H1 (cell line): ENCODE results near the gene WDR11. TPM values are rescaled to one million over a fixed set of nuclear protein-coding genes. Genes with fewer than 3 reads are reported as not detected.

Experiments
- CTCF ChIA-PET: fragments of 300-600 bp; sonication (Branson Sonifier 250); formaldehyde crosslinking; loops from one replicate; lab custom pipeline; 2021; ENCODE audit not compliant: partially characterized antibody; lab: Charles Lee
- POLR2A ChIA-PET: fragments of 300-600 bp; sonication (Branson Sonifier 250); formaldehyde crosslinking; loops from one replicate; lab custom pipeline; 2021; ENCODE audit warnings: inconsistent platforms; ENCODE audit not compliant: partially characterized antibody; lab: Charles Lee
- DNase-seq, 2 experiments: peaks; one replicate each; pipeline versions ENCODE4 v3.0.0 to v3.0.0-alpha.2; 2010 to 2022; ENCODE audit warnings: low spot score in 2 of 2, low read depth in 1 of 2, mixed read lengths in 1 of 2
- FAIRE-seq: peaks from 2 replicates; lab custom pipeline; 2011; peaks lifted over from hg19 to GRCh38; lab: Jason Lieb, UNC
- H2AFZ ChIP-seq: 2 replicates; pipeline ENCODE4 v1.8.1; 2012; ENCODE audit warnings: low read length, inconsistent platforms
- H2AK5ac ChIP-seq: 2 replicates; pipeline ENCODE4 v1.6.1; 2013; ENCODE audit warnings: low read depth, low read length
- H2BK120ac ChIP-seq: replicated peaks from 2 replicates; pipeline ENCODE3; 2013; ENCODE audit warnings: low read depth, low read length, inconsistent platforms
- H2BK12ac ChIP-seq: 2 replicates; pipeline ENCODE4 v1.6.1; 2013; ENCODE audit warnings: low read depth, low read length
- H2BK15ac ChIP-seq: 2 replicates; pipeline ENCODE4 v1.6.1; 2013; ENCODE audit warnings: low read length
- H2BK20ac ChIP-seq: 2 replicates; pipeline ENCODE4 v1.6.1; 2013; ENCODE audit warnings: low read length
- H2BK5ac ChIP-seq: 2 replicates; pipeline ENCODE4 v1.6.1; 2013; ENCODE audit warnings: low read depth, low read length
- H3K14ac ChIP-seq: 2 replicates; pipeline ENCODE4 v1.6.1; 2013; ENCODE audit warnings: inconsistent platforms; ENCODE audit not compliant: insufficient read length
- H3K18ac ChIP-seq: 2 replicates; pipeline ENCODE4 v1.6.1; 2013; ENCODE audit warnings: low read length; ENCODE audit errors: extremely low read depth
- H3K23ac ChIP-seq: 2 replicates; pipeline ENCODE4 v1.6.1; 2013; ENCODE audit warnings: inconsistent platforms; ENCODE audit not compliant: insufficient read length
- H3K23me2 ChIP-seq: 2 replicates; pipeline ENCODE4 v1.6.1; 2013; ENCODE audit warnings: low read depth, low read length
- H3K27ac ChIP-seq: 2 replicates; pipeline ENCODE4 v1.6.1; 2011; ENCODE audit warnings: low read depth, low read length, inconsistent platforms
- H3K27me3 ChIP-seq, 4 experiments: replicated peaks in 1 of 4; 1 replicate in 1 of 4; 2 replicates in 3 of 4; pipeline versions ENCODE4 v1.6.1 to v1.8.1; 2011 to 2013; ENCODE audit warnings: low read length in 3 of 4, mild to moderate bottlenecking in 3 of 4, inconsistent platforms in 2 of 4, mixed read lengths in 2 of 4, moderate library complexity in 1 of 4; ENCODE audit not compliant: control insufficient read depth in 3 of 4, insufficient read depth in 3 of 4; ENCODE audit errors: extremely low read depth in 1 of 4
- H3K36me3 ChIP-seq, 4 experiments: 2 replicates each; pipeline versions ENCODE4 v1.6.1 to v1.8.1; 2011 to 2013; ENCODE audit warnings: mild to moderate bottlenecking in 4 of 4, low read length in 3 of 4, moderate library complexity in 2 of 4, control low read depth in 1 of 4, inconsistent platforms in 1 of 4; ENCODE audit not compliant: insufficient read depth in 4 of 4, control insufficient read depth in 2 of 4
- H3K4ac ChIP-seq: replicated peaks from 2 replicates; pipeline ENCODE3; 2013; ENCODE audit warnings: low read length, low read depth, mixed read lengths, inconsistent platforms; ENCODE audit not compliant: insufficient read length
- H3K4me1 ChIP-seq, 4 experiments: replicated peaks in 1 of 4; 1 replicate in 1 of 4; 2 replicates in 3 of 4; pipeline versions ENCODE4 v1.6.1 to v1.8.1; 2011 to 2013; ENCODE audit warnings: low read length in 3 of 4, inconsistent platforms in 2 of 4, mixed read lengths in 1 of 4; ENCODE audit not compliant: insufficient read depth in 4 of 4, control insufficient read depth in 3 of 4
- H3K4me2 ChIP-seq, 2 experiments: 2 replicates each; pipeline versions ENCODE4 v1.6.1 to v1.8.1; 2011 to 2013; ENCODE audit warnings: low read depth in 2 of 2, low read length in 2 of 2, control low read depth in 1 of 2, inconsistent platforms in 1 of 2, mild to moderate bottlenecking in 1 of 2; ENCODE audit not compliant: insufficient read depth in 1 of 2
- H3K4me3 ChIP-seq, 4 experiments: fragments of 200-600, 300-600 bp in 1 of 4; sonication (generic), shearing (Covaris generic), sonication (Bioruptor Twin) in 1 of 4; 2 replicates each; pipeline versions ENCODE4 v1.5.1 to v1.8.1; 2011 to 2016; ENCODE audit warnings: low read length in 4 of 4, low read depth in 3 of 4, control low read depth in 2 of 4, inconsistent platforms in 2 of 4, mild to moderate bottlenecking in 2 of 4, mixed read lengths in 1 of 4, moderate library complexity in 1 of 4; ENCODE audit not compliant: insufficient read depth in 2 of 4; ENCODE audit errors: extremely low read depth in 1 of 4
- H3K56ac ChIP-seq: replicated peaks from 2 replicates; pipeline ENCODE3; 2013; ENCODE audit warnings: low read depth, mild to moderate bottlenecking, mixed read lengths, low read length, inconsistent platforms; ENCODE audit not compliant: insufficient read length
- H3K79me1 ChIP-seq: 2 replicates; pipeline ENCODE4 v1.6.1; 2013; ENCODE audit warnings: low read depth, low read length, control low read depth
- H3K79me2 ChIP-seq, 2 experiments: 2 replicates each; pipeline versions ENCODE4 v1.6.1 to v1.8.1; 2012 to 2013; ENCODE audit warnings: low read length in 2 of 2, mild to moderate bottlenecking in 2 of 2, inconsistent platforms in 1 of 2; ENCODE audit not compliant: insufficient read depth in 2 of 2, control insufficient read depth in 1 of 2
- H3K9ac ChIP-seq, 4 experiments: replicated peaks in 1 of 4; 1 replicate in 1 of 4; 2 replicates in 3 of 4; pipeline versions ENCODE4 v1.6.1 to v1.8.1; 2011 to 2013; ENCODE audit warnings: low read depth in 3 of 4, low read length in 3 of 4, control low read depth in 2 of 4, mild to moderate bottlenecking in 2 of 4, moderate library complexity in 2 of 4, inconsistent platforms in 1 of 4; ENCODE audit errors: extremely low read depth in 1 of 4
- H3K9me3 ChIP-seq, 2 experiments: 2 replicates each; pipeline versions ENCODE4 v1.6.1 to v1.8.1; 2012 to 2013; ENCODE audit warnings: mild to moderate bottlenecking in 2 of 2, moderate library complexity in 2 of 2, control low read depth in 1 of 2, inconsistent platforms in 1 of 2, low read depth in 1 of 2, low read length in 1 of 2, mixed read lengths in 1 of 2; ENCODE audit not compliant: insufficient read depth in 2 of 2
- H4K20me1 ChIP-seq, 2 experiments: replicated peaks in 1 of 2; 2 replicates each; pipeline versions ENCODE3 to v1.8.1; 2011 to 2013; ENCODE audit warnings: inconsistent platforms in 2 of 2, low read length in 2 of 2, mild to moderate bottlenecking in 1 of 2; ENCODE audit not compliant: insufficient read depth in 2 of 2, control insufficient read depth in 1 of 2
- H4K5ac ChIP-seq: 2 replicates; pipeline ENCODE4 v1.6.1; 2013; ENCODE audit warnings: low read length, low read depth, mixed read lengths, inconsistent platforms; ENCODE audit not compliant: insufficient read length
- H4K8ac ChIP-seq: 2 replicates; pipeline ENCODE4 v1.8.0; 2013; ENCODE audit warnings: mild to moderate bottlenecking, moderate library complexity, low read length, inconsistent platforms; ENCODE audit not compliant: insufficient read depth; ENCODE audit errors: extremely low read depth
- H4K91ac ChIP-seq: replicated peaks from 2 replicates; pipeline ENCODE3; 2013; ENCODE audit warnings: low read length, mixed read lengths, inconsistent platforms; ENCODE audit not compliant: insufficient read length
- ASH2L ChIP-seq: fragments of 200-600, 300-600 bp; sonication (generic); IDR thresholded peaks from one replicate; pipeline ENCODE4 v1.7.1; 2017; ENCODE audit warnings: low read length
- BCL11A ChIP-seq, 2 experiments: IDR thresholded peaks; one replicate each; pipeline ENCODE4 v1.6.1; 2011; ENCODE audit warnings: low read depth in 2 of 2, low read length in 2 of 2, mild to moderate bottlenecking in 2 of 2
- CHD1 ChIP-seq: IDR thresholded peaks from 2 replicates; pipeline ENCODE4 v1.6.1; 2012; ENCODE audit warnings: low read depth, low read length, improper control_type of control experiment
- MAX ChIP-seq: IDR thresholded peaks from 2 replicates; pipeline ENCODE4 v1.6.1; 2012; ENCODE audit warnings: inconsistent platforms
- PHF8 ChIP-seq: fragments of 200-600 bp; sonication (generic); conservative IDR thresholded peaks from 2 replicates; pipeline ENCODE4 v1.7.1; 2012; ENCODE audit warnings: low read depth, mild to moderate bottlenecking, inconsistent platforms, low read length, moderate library complexity
- POLR2A ChIP-seq, 2 experiments: IDR thresholded peaks; 1 replicate in 1 of 2; 2 replicates in 1 of 2; pipeline ENCODE4 v1.6.1; 2011; ENCODE audit warnings: low read depth in 2 of 2, low read length in 2 of 2, mild to moderate bottlenecking in 2 of 2; ENCODE audit errors: control extremely low read depth in 1 of 2
- RAD21 ChIP-seq, 2 experiments: IDR thresholded peaks in 1 of 2; conservative IDR thresholded peaks in 1 of 2; 2 replicates each; pipeline ENCODE4 v1.6.1; 2011; ENCODE audit warnings: low read depth in 2 of 2, low read length in 2 of 2, improper control_type of control experiment in 1 of 2, inconsistent platforms in 1 of 2, mild to moderate bottlenecking in 1 of 2, moderate library complexity in 1 of 2
- RBBP5 ChIP-seq: IDR thresholded peaks from 2 replicates; pipeline ENCODE4 v1.7.1; 2012; ENCODE audit warnings: low read depth, mild to moderate bottlenecking, inconsistent platforms, low read length, moderate library complexity, borderline replicate concordance
- RNF2 ChIP-seq: fragments of 200-900, 300-1000 bp; sonication (generic); IDR thresholded peaks from 2 replicates; pipeline ENCODE4 v1.7.1; 2016; ENCODE audit warnings: borderline replicate concordance, low read depth, mild to moderate bottlenecking, antibody characterized with exemption, low read length; ENCODE audit not compliant: poor library complexity, severe bottlenecking; ENCODE audit errors: missing control alignments
- SIX5 ChIP-seq: IDR thresholded peaks from 2 replicates; pipeline ENCODE4 v1.6.1; 2011; ENCODE audit warnings: mild to moderate bottlenecking, low read depth, low read length
- WGBS, 2 experiments: shearing (Covaris generic) in 1 of 2; methylation state at CpG; one replicate each; pipeline versions ENCODE4 v1.1.6 to v1.1.7; 2013 to 2015; ENCODE audit warnings: low lambda C conversion rate in 2 of 2, mixed read lengths in 2 of 2, inconsistent platforms in 1 of 2, low coverage in 1 of 2, missing lambda C conversion rate in 1 of 2; ENCODE audit not compliant: insufficient replicate concordance in 2 of 2, insufficient coverage in 1 of 2, insufficient read length in 1 of 2; ENCODE audit errors: extremely low coverage in 1 of 2, missing lambda C conversion rate in 1 of 2; 5-methylcytosine and 5-hydroxymethylcytosine counted together
- polyA plus RNA-seq, 7 experiments: library from polyadenylated mRNA; depleted of rRNA in 3 of 7; stranded (reverse) in 5 of 7; unstranded in 2 of 7; fragments of >200 nt in 5 of 7; fragments of 200-250 nt in 2 of 7; gene quantifications; 1 replicate in 5 of 7; 2 replicates in 1 of 7; 4 replicates in 1 of 7; pipeline versions ENCODE4 v1.2.1 to v1.2.3, GENCODE V29; 2011 to 2013; ENCODE audit warnings: missing spikeins in 2 of 7, mixed read lengths in 2 of 7
- total RNA-seq: library from RNA; stranded (reverse); fragmentation: NEBNext Ultra II Directional; extraction: Animal tissue kit (Norgen Biotek cat#: 25700); gene quantifications from 2 replicates; pipeline ENCODE4 v1.2.1, GENCODE V29; 2021
- TF ChIP-seq, protein P1 (sequence below), 3 experiments: IDR thresholded peaks; 1 replicate in 2 of 3; 2 replicates in 1 of 3; pipeline versions ENCODE4 v1.5.1 to v1.6.1; 2011; ENCODE audit warnings: low read length in 3 of 3, mild to moderate bottlenecking in 3 of 3, inconsistent platforms in 2 of 3, low read depth in 1 of 3, moderate library complexity in 1 of 3; ENCODE audit not compliant: insufficient read depth in 1 of 3; ENCODE audit errors: control extremely low read depth in 1 of 3

The WDR11 gene
- total and polyA plus RNA-seq, 2 of the 8 experiments (the other 6 are each of a cell fraction or from before 2014, with no cell fraction given) = 39.7 to 41.9 TPM

DNA sequence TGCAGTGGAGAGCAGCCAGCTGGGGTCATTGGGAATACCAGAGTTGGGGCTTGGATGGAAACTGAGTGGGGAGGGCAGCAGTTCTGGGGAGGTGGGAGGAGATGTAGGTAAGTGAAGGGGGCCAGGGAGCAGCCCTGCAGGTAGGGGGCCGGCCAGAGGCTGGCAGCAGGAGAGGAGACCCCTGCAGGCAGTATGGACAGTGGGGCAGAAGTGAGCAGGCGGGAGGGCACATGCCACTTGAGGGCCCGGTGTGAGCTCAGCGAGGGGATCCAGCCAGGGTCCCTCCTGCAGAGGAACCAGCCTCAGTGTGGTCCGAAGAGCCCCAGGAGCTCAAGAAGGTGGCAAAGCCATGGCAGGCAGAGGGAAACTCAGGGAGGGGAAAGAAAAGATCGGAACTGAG lies 75.4 kb downstream of the WDR11 start:
- Histone ChIP-seq H4K5ac (no peak overlapping the region), H2BK120ac (no peak overlapping the region), H3K27me3 (no peaks in the 10 kb centered on the region), H4K8ac (no peak overlapping the region), H3K79me2 (no peaks in the 10 kb centered on the region), H2BK12ac (no peak overlapping the region), H3K27ac (no peak overlapping the region), H3K4ac (no peak overlapping the region), H3K4me2 (no peak overlapping the region), H2AFZ (no peak overlapping the region), H4K20me1 (no peaks in the 10 kb centered on the region), H2BK20ac (no peak overlapping the region), H3K9ac (no peak overlapping the region), H4K91ac (no peak overlapping the region), H3K79me1 (no peaks in the 10 kb centered on the region), H3K4me3 (no peak overlapping the region), H3K18ac (no peak overlapping the region), H2AK5ac (no peak overlapping the region), H3K14ac (no peak overlapping the region), H3K4me1 (no peaks in the 10 kb centered on the region), H3K23ac (no peak overlapping the region), H2BK15ac (no peak overlapping the region), H3K9me3 (no peaks in the 10 kb centered on the region; a peak in 1 of 4 replicates), H3K56ac (no peak overlapping the region), H3K23me2 (no peaks in the 10 kb centered on the region), H2BK5ac (no peak overlapping the region), H3K36me3 (no peaks in the 10 kb centered on the region)
- WGBS, 2 experiments = 83% methylated on average over 6 of the region's 6 CpGs; no CpG with 5 or more reads in 1 of the 2 experiments
- DNase-seq (no peak), FAIRE-seq (no peak)
- ChIA-PET CTCF (interaction anchor here (0.6 to 2.0 kb wide), 5 partner anchors 7 to 974 kb away, joined by 3 to 6 read pairs (median 3); no protein-coding TSS in a partner anchor), POLR2A (interaction anchor here (0.9 kb wide), 1 partner anchor 9 kb away, joined by 3 read pairs; no protein-coding TSS in a partner anchor)
- TF ChIP-seq RAD21 (IDR thresholded peaks at IDR 0.05 in 1 of 2, conservative IDR thresholded peaks at IDR 0.05 in 1 of 2; ENCODE audit: low read depth in 2 of 2, low read length in 2 of 2) = no peak
- no peak for TF ChIP-seq MAX
- TF ChIP-seq, protein P1, sequence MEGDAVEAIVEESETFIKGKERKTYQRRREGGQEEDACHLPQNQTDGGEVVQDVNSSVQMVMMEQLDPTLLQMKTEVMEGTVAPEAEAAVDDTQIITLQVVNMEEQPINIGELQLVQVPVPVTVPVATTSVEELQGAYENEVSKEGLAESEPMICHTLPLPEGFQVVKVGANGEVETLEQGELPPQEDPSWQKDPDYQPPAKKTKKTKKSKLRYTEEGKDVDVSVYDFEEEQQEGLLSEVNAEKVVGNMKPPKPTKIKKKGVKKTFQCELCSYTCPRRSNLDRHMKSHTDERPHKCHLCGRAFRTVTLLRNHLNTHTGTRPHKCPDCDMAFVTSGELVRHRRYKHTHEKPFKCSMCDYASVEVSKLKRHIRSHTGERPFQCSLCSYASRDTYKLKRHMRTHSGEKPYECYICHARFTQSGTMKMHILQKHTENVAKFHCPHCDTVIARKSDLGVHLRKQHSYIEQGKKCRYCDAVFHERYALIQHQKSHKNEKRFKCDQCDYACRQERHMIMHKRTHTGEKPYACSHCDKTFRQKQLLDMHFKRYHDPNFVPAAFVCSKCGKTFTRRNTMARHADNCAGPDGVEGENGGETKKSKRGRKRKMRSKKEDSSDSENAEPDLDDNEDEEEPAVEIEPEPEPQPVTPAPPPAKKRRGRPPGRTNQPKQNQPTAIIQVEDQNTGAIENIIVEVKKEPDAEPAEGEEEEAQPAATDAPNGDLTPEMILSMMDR (IDR thresholded peaks at IDR 0.05; ENCODE audit: control extremely low read depth in 1 of 3, insufficient read depth in 1 of 3, low read depth in 1 of 3, low read length in 3 of 3) = no peak
- TF ChIP-seq POLR2A (IDR thresholded peaks at IDR 0.05; ENCODE audit: control extremely low read depth in 1 of 2, low read depth in 2 of 2, low read length in 2 of 2) = no peak
- no peak for TF ChIP-seq SIX5
- no peak for TF ChIP-seq RBBP5
- TF ChIP-seq RNF2 = no peak
- TF ChIP-seq BCL11A (IDR thresholded peaks at IDR 0.05; ENCODE audit: low read depth in 2 of 2, low read length in 2 of 2) = no peak
- no peak for TF ChIP-seq ASH2L
- no peak for TF ChIP-seq CHD1
- no peak for TF ChIP-seq PHF8
